Trophoblast cell (in vitro differentiated cells and primary cell): Measurements from ENCODE around the gene RNLS.

Experiments
- DNase-seq, 2 donors: peaks; one replicate each; pipeline ENCODE4 v3.0.0-alpha.2; 2016
- H2AFZ ChIP-seq: 2 replicates; pipeline ENCODE4 v1.6.1; 2013; ENCODE audit warnings: low read length, moderate library complexity, mild to moderate bottlenecking; ENCODE audit not compliant: insufficient read depth, poor library complexity
- H2AK5ac ChIP-seq: 2 replicates; pipeline ENCODE4 v1.6.1; 2013; ENCODE audit warnings: mild to moderate bottlenecking, low read length
- H2BK120ac ChIP-seq: 2 replicates; pipeline ENCODE4 v1.6.1; 2013; ENCODE audit warnings: low read length, mild to moderate bottlenecking, moderate library complexity; ENCODE audit not compliant: insufficient read depth, poor library complexity
- H2BK12ac ChIP-seq: 2 replicates; pipeline ENCODE4 v1.6.1; 2013; ENCODE audit warnings: mild to moderate bottlenecking, low read length, moderate library complexity
- H2BK5ac ChIP-seq: 2 replicates; pipeline ENCODE4 v1.6.1; 2013; ENCODE audit warnings: low read length, low read depth, moderate library complexity, mild to moderate bottlenecking; ENCODE audit not compliant: poor library complexity
- H3K14ac ChIP-seq: 2 replicates; pipeline ENCODE4 v1.6.1; 2013; ENCODE audit warnings: mild to moderate bottlenecking, low read length
- H3K18ac ChIP-seq: 2 replicates; pipeline ENCODE4 v1.6.1; 2013; ENCODE audit warnings: mild to moderate bottlenecking, low read length
- H3K23ac ChIP-seq: 2 replicates; pipeline ENCODE4 v1.6.1; 2013; ENCODE audit warnings: low read length
- H3K27ac ChIP-seq: 2 replicates; pipeline ENCODE4 v1.5.1; 2013; ENCODE audit warnings: low read depth, mild to moderate bottlenecking, inconsistent platforms, low read length, moderate library complexity
- H3K27me3 ChIP-seq: 2 replicates; pipeline ENCODE4 v1.6.1; 2013; ENCODE audit warnings: inconsistent platforms, mild to moderate bottlenecking, low read length, moderate library complexity; ENCODE audit not compliant: insufficient read depth
- H3K36me3 ChIP-seq, 2 experiments: 1 replicate in 1 of 2; 2 replicates in 1 of 2; pipeline ENCODE4 v1.6.1; 2013; ENCODE audit warnings: low read length in 2 of 2, mild to moderate bottlenecking in 2 of 2, moderate library complexity in 1 of 2; ENCODE audit not compliant: insufficient read depth in 2 of 2, control insufficient read depth in 1 of 2
- H3K4ac ChIP-seq: 2 replicates; pipeline ENCODE4 v1.6.1; 2013; ENCODE audit warnings: low read depth, mild to moderate bottlenecking, low read length, moderate library complexity
- H3K4me1 ChIP-seq, 2 experiments: 1 replicate in 1 of 2; 2 replicates in 1 of 2; pipeline ENCODE4 v1.6.1; 2013; ENCODE audit warnings: low read length in 2 of 2, mild to moderate bottlenecking in 2 of 2, moderate library complexity in 1 of 2; ENCODE audit not compliant: insufficient read depth in 2 of 2, control insufficient read depth in 1 of 2
- H3K4me2 ChIP-seq: 2 replicates; pipeline ENCODE4 v1.6.1; 2013; ENCODE audit warnings: inconsistent platforms, mild to moderate bottlenecking, low read length, moderate library complexity
- H3K4me3 ChIP-seq: 2 replicates; pipeline ENCODE4 v1.5.1; 2013; ENCODE audit warnings: mild to moderate bottlenecking, low read depth, low read length, inconsistent platforms
- H3K79me1 ChIP-seq: one replicate; pipeline ENCODE4 v1.6.1; 2013; ENCODE audit warnings: low read length
- H3K79me2 ChIP-seq: 2 replicates; pipeline ENCODE4 v1.6.1; 2013; ENCODE audit warnings: low read length, mild to moderate bottlenecking; ENCODE audit not compliant: control insufficient read depth, insufficient read depth, poor library complexity
- H3K9ac ChIP-seq: 2 replicates; pipeline ENCODE4 v1.6.1; 2013; ENCODE audit warnings: mild to moderate bottlenecking, low read length
- H3K9me3 ChIP-seq: 2 replicates; pipeline ENCODE4 v1.6.1; 2013; ENCODE audit warnings: low read depth, mild to moderate bottlenecking, control low read depth, inconsistent platforms, low read length; ENCODE audit not compliant: insufficient read depth
- H4K12ac ChIP-seq: 2 replicates; pipeline ENCODE4 v1.6.1; 2013; ENCODE audit warnings: low read depth, mild to moderate bottlenecking, low read length, moderate library complexity
- H4K8ac ChIP-seq: 2 replicates; pipeline ENCODE4 v1.6.1; 2013; ENCODE audit warnings: low read depth, mild to moderate bottlenecking, low read length, moderate library complexity
- H4K91ac ChIP-seq: one replicate; pipeline ENCODE4 v1.6.1; 2013; ENCODE audit warnings: low read depth, mild to moderate bottlenecking, low read length, moderate library complexity
- WGBS: extraction: QIAGEN DNeasy Blood & Tissue Kit; methylation state at CpG from one replicate; pipeline ENCODE4 v1.1.7; 2013; ENCODE audit warnings: missing lambda C conversion rate; ENCODE audit not compliant: insufficient read length, insufficient coverage; ENCODE audit errors: extremely low coverage; 5-methylcytosine and 5-hydroxymethylcytosine counted together

RNLS gene

DNA sequence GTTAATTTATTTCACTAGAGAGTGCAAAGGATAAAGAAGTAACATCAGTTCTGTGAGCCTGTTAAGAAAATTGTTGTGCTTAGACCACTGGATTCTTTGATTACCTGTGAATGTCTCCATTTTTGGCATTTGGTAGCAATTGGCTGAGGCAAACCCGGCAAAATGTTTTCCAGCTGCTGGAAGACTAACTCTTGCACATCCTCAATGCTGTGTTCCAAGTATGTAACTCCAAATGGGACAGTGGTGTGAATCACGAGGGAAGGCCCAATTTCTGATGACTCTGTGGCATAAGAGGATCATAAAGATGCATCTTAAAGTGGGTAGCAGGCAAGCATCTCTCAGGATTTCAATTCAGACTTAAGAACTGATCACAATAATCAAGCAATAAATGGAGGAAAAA, 268.8 kb downstream of the RNLS start:
- no peak overlapping the region for H2BK12ac ChIP-seq
- no peak overlapping the region for H2AK5ac ChIP-seq
- no peaks in the 10 kb centered on the region for H3K36me3 ChIP-seq
- H2BK120ac ChIP-seq: no peak overlapping the region
- no peak overlapping the region for H3K9ac ChIP-seq
- no peaks in the 10 kb centered on the region for H3K79me1 ChIP-seq
- H4K8ac ChIP-seq: no peak overlapping the region
- H3K27ac ChIP-seq: no peak overlapping the region
- no peak for DNase-seq
- peaks cover 4% of the 10 kb centered on the region for H3K9me3 ChIP-seq
- no peak overlapping the region for H4K91ac ChIP-seq
- H4K12ac ChIP-seq: no peak overlapping the region
- no peak overlapping the region for H3K4me3 ChIP-seq
- H3K27me3 ChIP-seq: no peaks in the 10 kb centered on the region
- H3K4ac ChIP-seq: no peak overlapping the region
- H3K4me2 ChIP-seq: no peak overlapping the region
- WGBS: no CpG with 5 or more reads among the region's 2 CpGs
- no peak overlapping the region for H3K23ac ChIP-seq
- no peak overlapping the region for H3K18ac ChIP-seq
- peaks cover 0 to 3% of the 10 kb centered on the region in 2 experiments for H3K4me1 ChIP-seq
- no peak overlapping the region for H2BK5ac ChIP-seq
- H3K79me2 ChIP-seq: no peaks in the 10 kb centered on the region
- H2AFZ ChIP-seq: no peak overlapping the region
- H3K14ac ChIP-seq: no peak overlapping the region

- Histone ChIP-seq H3K36me3 (no peaks in the 10 kb centered on the region), H3K4me2 (no peak overlapping the region), H3K9me3 (peaks cover 4% of the 10 kb centered on the region), H2AK5ac (no peak overlapping the region), H3K79me1 (no peaks in the 10 kb centered on the region), H3K4ac (no peak overlapping the region), H4K91ac (no peak overlapping the region), H3K18ac (no peak overlapping the region), H3K4me1 (peaks cover 0 to 3% of the 10 kb centered on the region in 2 experiments), H3K23ac (no peak overlapping the region), H3K14ac (no peak overlapping the region), H3K27ac (no peak overlapping the region), H2BK5ac (no peak overlapping the region), H4K12ac (no peak overlapping the region), H3K79me2 (no peaks in the 10 kb centered on the region), H3K9ac (no peak overlapping the region), H3K27me3 (no peaks in the 10 kb centered on the region), H2AFZ (no peak overlapping the region), H2BK120ac (no peak overlapping the region), H3K4me3 (no peak overlapping the region), H2BK12ac (no peak overlapping the region), H4K8ac (no peak overlapping the region)
- DNase-seq: no peak
- WGBS: no CpG with 5 or more reads among the region's 1 CpG
Measured at GRCh38 chr10:88313878-88314277, 269.2 kb downstream of the RNLS start.

DNA sequence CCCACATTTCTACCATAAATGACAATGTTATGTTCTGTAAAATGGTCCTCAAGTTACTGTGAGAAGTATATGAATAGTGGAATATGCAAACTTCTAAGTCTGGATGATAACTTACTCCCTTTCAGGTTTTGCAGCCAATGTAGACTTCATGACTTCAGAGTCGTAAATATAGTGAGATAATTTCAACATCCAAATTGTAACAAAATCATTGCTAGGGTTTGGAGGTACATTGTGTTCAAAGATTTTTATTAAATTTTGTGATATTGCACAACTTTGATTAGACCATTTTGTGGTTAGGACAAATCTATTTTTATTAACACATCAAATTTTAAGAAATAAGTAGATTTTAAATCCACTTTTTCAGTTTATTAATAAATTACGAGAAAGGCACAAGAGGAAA, 270.3 kb downstream of the RNLS start:
- Histone ChIP-seq H3K27ac (no peak overlapping the region), H3K27me3 (no peaks in the 10 kb centered on the region), H3K14ac (no peak overlapping the region), H2AK5ac (no peak overlapping the region), H3K23ac (no peak overlapping the region), H3K18ac (no peak overlapping the region), H3K79me2 (no peaks in the 10 kb centered on the region), H4K91ac (no peak overlapping the region), H2BK12ac (no peak overlapping the region), H3K4me2 (no peak overlapping the region), H2BK5ac (no peak overlapping the region), H4K8ac (no peak overlapping the region), H3K9me3 (peaks cover 2% of the 10 kb centered on the region), H3K36me3 (no peaks in the 10 kb centered on the region), H3K4ac (no peak overlapping the region), H3K79me1 (no peaks in the 10 kb centered on the region), H3K9ac (no peak overlapping the region), H2AFZ (no peak overlapping the region), H4K12ac (no peak overlapping the region), H3K4me3 (no peak overlapping the region), H2BK120ac (no peak overlapping the region), H3K4me1 (peaks cover 0 to 2% of the 10 kb centered on the region in 2 experiments)
- no CpG with 5 or more reads among the region's 2 CpGs for WGBS
- DNase-seq: no peak

DNA sequence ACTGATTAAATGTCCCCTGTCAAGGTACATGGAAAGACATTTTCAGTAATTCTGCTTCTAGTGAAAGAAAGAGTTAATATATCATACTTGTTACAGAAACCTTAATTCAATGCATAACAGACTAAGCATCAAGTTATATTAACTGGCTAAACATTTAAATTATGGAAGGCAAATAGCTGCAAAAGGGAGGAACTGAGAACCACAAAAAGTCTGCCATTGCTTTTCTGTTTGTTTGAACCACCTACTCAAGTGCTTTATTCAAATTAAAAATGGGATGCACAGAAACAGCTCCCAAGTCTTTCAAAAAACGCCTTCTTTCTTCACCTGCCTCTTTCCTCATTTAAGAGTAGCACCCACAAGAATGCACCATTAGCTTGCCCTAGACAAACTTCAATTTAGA, 271.9 kb downstream of the RNLS start:
- no peaks in the 10 kb centered on the region for H3K79me1 ChIP-seq
- H3K9me3 ChIP-seq: no peaks in the 10 kb centered on the region
- H2AK5ac ChIP-seq: no peak overlapping the region
- H3K36me3 ChIP-seq: no peaks in the 10 kb centered on the region
- no peak overlapping the region for H3K18ac ChIP-seq
- no peak overlapping the region for H3K27ac ChIP-seq
- no peak for DNase-seq
- no peaks in the 10 kb centered on the region for H3K79me2 ChIP-seq
- H3K4me3 ChIP-seq: no peak overlapping the region
- H2BK12ac ChIP-seq: no peak overlapping the region
- no peak overlapping the region for H4K12ac ChIP-seq
- H3K4me2 ChIP-seq: no peak overlapping the region
- H2BK120ac ChIP-seq: no peak overlapping the region
- no CpG with 5 or more reads among the region's 1 CpG for WGBS
- no peak overlapping the region for H3K14ac ChIP-seq
- H3K4ac ChIP-seq: no peak overlapping the region
- no peak overlapping the region for H4K91ac ChIP-seq
- H2AFZ ChIP-seq: no peak overlapping the region
- no peak overlapping the region for H3K9ac ChIP-seq
- no peak overlapping the region for H3K23ac ChIP-seq
- H3K27me3 ChIP-seq: no peaks in the 10 kb centered on the region
- no peak overlapping the region for H4K8ac ChIP-seq
- H2BK5ac ChIP-seq: no peak overlapping the region
- H3K4me1 ChIP-seq: no peaks in the 10 kb centered on the region
